Right atrium auricular region (tissue), 2 donors: Measurements from ENCODE around the gene ARHGEF4. TPM values are rescaled to one million over a fixed set of nuclear protein-coding genes. Genes with fewer than 3 reads are reported as not detected.
"Not testable (repeated sequence)": the region's sequence is repeated elsewhere in the genome, so short reads cannot be mapped to it uniquely, and the experiment has no call there.

ENCODE experiments used
- DNase-seq: peaks from one replicate; pipeline ENCODE4 v3.0.0-alpha.2; 2019; ENCODE audit warnings: low spot score
- H3K27ac ChIP-seq, 2 donors: fragments of 200-600 bp; sonication (generic); 1 replicate in 1 of 2; 2 replicates in 1 of 2; pipeline ENCODE4 v1.5.1; 2016 to 2019
- H3K27me3 ChIP-seq, 2 donors: fragments of 200-600 bp; sonication (generic); one replicate each; pipeline versions ENCODE4 v1.5.1 to v1.6.0; 2017 to 2019
- H3K36me3 ChIP-seq: fragments of 200-600 bp; sonication (generic); one replicate; pipeline ENCODE4 v1.5.1; 2016
- H3K4me1 ChIP-seq, 2 donors: fragments of 200-600 bp; sonication (generic); one replicate each; pipeline versions ENCODE4 v1.5.1 to v1.6.0; 2017 to 2019
- H3K4me3 ChIP-seq, 2 donors: fragments of 200-600 bp; sonication (generic); 1 replicate in 1 of 2; 2 replicates in 1 of 2; pipeline ENCODE4 v1.5.1; 2017 to 2019; ENCODE audit warnings: mild to moderate bottlenecking in 1 of 2, moderate library complexity in 1 of 2
- H3K9me3 ChIP-seq, 2 donors: fragments of 200-600 bp; sonication (generic); one replicate each; pipeline ENCODE4 v1.5.1; 2019
- CTCF ChIP-seq, 2 donors: fragments of 200-600 bp; sonication (generic); IDR thresholded peaks; one replicate each; pipeline ENCODE4 v1.5.1; 2019; ENCODE audit warnings: antibody characterized with exemption in 2 of 2
- total RNA-seq, 2 donors: library from RNA; depleted of rRNA; stranded (reverse); fragments of >200 nt; gene quantifications; one replicate each; pipeline ENCODE4 v1.1.0, GENCODE V29; 2016

Gene ARHGEF4
- total RNA-seq, 2 donors from 2014 or later: 3.5 to 8.1 TPM

- Histone ChIP-seq H3K36me3 (no peaks in the 10 kb centered on the region), H3K9me3 (no peaks in the 10 kb centered on the region), H3K27me3 (no peaks in the 10 kb centered on the region), H3K27ac (no peak overlapping the region), H3K4me3 (no peak overlapping the region), H3K4me1 (no peaks in the 10 kb centered on the region)
- DNase-seq: no peak
- no peak for TF ChIP-seq CTCF (IDR thresholded peaks at IDR 0.05)
Observed at GRCh38 chr2:130985831-130986649, 149.3 kb downstream of the ARHGEF4 start.

DNA sequence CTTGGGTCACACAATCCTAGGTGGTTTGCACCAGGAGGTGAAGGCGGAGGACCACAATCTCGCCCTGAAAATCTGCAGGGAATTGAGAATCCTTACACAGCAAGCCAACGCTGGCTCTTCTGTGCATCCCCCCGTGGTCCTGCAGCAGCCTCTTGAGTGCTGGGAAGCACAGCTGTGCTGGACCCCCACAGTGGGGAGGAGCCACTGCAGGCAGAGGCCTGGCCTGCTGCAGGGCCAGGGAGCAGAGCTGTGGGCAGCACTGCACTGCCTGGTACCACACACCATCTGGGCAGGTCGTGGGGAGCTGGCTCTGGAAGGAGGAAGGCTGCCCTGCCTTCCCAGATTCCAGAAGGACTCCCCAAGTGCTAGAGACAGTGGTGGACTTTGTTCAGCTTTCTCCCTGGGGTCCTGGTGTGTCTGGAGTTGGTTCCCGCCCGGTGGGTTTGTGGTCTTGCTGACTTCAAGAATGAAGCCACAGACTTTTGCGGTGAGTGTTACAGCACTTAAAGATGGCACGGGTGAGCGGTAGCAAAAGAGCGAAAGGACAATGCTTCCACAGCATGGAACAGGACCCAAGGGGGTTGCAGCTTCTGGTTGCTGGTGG, 150.3 kb downstream of the ARHGEF4 start:
- Histone ChIP-seq H3K4me3 (no peak overlapping the region), H3K9me3 (no peaks in the 10 kb centered on the region), H3K4me1 (no peaks in the 10 kb centered on the region), H3K27me3 (no peaks in the 10 kb centered on the region), H3K36me3 (no peaks in the 10 kb centered on the region), H3K27ac (no peak overlapping the region)
- DNase-seq: no peak
- no peak for TF ChIP-seq CTCF (IDR thresholded peaks at IDR 0.05)

DNA sequence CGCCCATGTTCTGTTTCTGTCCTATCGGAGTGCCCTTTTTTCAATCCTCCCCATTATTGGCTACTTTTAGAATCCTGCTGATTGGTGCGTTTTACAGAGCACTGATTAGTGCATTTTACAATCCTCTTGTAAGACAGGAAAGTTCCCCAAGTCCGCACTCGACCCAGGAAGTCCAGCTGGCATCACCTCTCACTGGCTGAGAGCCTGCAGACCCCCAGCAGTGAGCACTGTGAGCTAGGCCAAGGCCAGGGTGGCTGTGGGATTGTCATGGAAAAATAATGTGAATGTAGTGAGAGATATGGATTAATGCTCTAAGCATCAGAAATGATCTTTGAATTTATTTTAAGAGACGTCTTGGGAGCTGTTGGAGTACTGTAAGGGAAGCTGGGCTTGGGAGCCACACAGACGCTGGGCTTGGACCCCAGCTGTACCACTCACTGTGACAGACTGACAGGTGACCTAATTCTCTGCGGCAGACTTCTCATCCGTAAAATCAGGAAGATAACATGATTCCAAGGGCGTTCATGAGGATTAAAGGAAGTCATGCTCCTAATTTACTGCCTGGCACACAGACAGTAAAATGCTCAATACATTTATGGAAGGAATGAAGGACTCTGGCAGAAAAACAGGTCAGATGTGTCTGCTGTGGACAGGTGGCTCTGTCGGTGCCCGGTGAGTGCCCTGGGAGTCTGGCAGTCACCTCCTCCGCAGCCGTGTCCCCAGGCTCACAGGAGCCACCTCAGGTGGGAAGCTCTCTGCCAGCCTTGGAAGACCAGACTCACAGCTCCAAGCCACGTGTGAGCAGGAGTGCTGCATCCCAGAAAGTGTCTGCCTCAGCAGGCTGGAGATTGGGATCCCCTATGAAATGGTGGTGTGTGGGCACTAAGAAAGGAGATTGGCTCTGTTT, 151.1 kb downstream of the ARHGEF4 start:
- TF ChIP-seq CTCF (IDR thresholded peaks at IDR 0.05): no peak
- no peak for DNase-seq

GRCh38 chr2:130991446-130991845, 154.7 kb downstream of the ARHGEF4 start:
- not testable (repeated sequence) for H3K4me3 ChIP-seq, H3K27me3 ChIP-seq, H3K4me1 ChIP-seq, DNase-seq, H3K36me3 ChIP-seq, H3K9me3 ChIP-seq, H3K27ac ChIP-seq

More for the DNA sequence above, 151.1 kb downstream of the ARHGEF4 start:
- no peaks in the 10 kb centered on the region for H3K4me1 ChIP-seq
- no peak overlapping the region for H3K4me3 ChIP-seq
- no peaks in the 10 kb centered on the region for H3K27me3 ChIP-seq
- H3K36me3 ChIP-seq: no peaks in the 10 kb centered on the region
- no peaks in the 10 kb centered on the region for H3K9me3 ChIP-seq
- no peak overlapping the region for H3K27ac ChIP-seq

GRCh38 chr2:130992003-130992402, 155.3 kb downstream of the ARHGEF4 start:
- not testable (repeated sequence) for H3K9me3 ChIP-seq, H3K4me3 ChIP-seq, DNase-seq, H3K4me1 ChIP-seq, H3K27me3 ChIP-seq, H3K36me3 ChIP-seq, H3K27ac ChIP-seq

DNA sequence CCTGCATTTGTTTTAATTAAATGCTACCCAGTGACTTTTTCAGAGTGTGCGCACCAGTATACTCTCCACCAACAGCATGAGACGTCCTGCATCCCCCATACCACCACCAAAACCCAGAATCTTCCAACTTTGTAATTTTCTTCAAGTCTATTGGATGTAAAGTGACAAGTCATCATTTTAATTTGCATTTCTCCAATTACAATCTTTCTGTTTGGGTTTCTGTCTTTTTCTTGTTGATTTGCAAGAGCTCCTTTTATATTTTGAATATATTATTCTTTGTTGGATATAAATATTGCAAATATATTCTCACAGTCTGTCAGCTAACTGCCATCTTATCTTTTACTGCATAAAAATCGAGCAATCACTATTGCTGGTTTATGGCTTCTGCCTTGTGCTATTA, 160.0 kb downstream of the ARHGEF4 start:
- H3K4me3 ChIP-seq: no peak overlapping the region
- DNase-seq: no peak
- H3K4me1 ChIP-seq: no peaks in the 10 kb centered on the region
- H3K27me3 ChIP-seq: no peaks in the 10 kb centered on the region
- H3K36me3 ChIP-seq: no peaks in the 10 kb centered on the region
- no peak overlapping the region for H3K27ac ChIP-seq
- no peaks in the 10 kb centered on the region for H3K9me3 ChIP-seq
- TF ChIP-seq CTCF (IDR thresholded peaks at IDR 0.05): no peak
